ENCODE results near the gene CBL.

- no peak for TF ChIP-seq POLR2A (IDR thresholded peaks at IDR 0.05)
- TF ChIP-seq CTCF (IDR thresholded peaks at IDR 0.05), result no peak
These were observed 114.2 kb downstream of the CBL start for GRCh38 chr11:119320240-119320775.
